K562 (cell line): ENCODE measurements around the gene SLAMF6. TPM values are rescaled to one million over a fixed set of nuclear protein-coding genes. Genes with fewer than 3 reads are reported as not detected.

ENCODE experiments used
- CHAMP1 ChIP-seq: fragments of 450-650 bp; IDR thresholded peaks from 2 replicates; pipeline ENCODE4 v1.6.1; 2016; ENCODE audit warnings: mild to moderate bottlenecking
- CTCFL ChIP-seq: IDR thresholded peaks from 2 replicates; pipeline ENCODE4 v1.6.1; 2011; ENCODE audit warnings: borderline replicate concordance, low read depth, mild to moderate bottlenecking, moderate library complexity, low read length; ENCODE audit not compliant: insufficient read depth, poor library complexity, severe bottlenecking
- GABPB2 ChIP-seq: fragments of 250-450 bp; sonication (Bioruptor Pico); conservative IDR thresholded peaks from 2 replicates; pipeline ENCODE4 v1.5.1; 2021; ENCODE audit warnings: mild to moderate bottlenecking
- KLF16 ChIP-seq: IDR thresholded peaks from 2 replicates; pipeline ENCODE4 v1.6.1; 2016; ENCODE audit warnings: antibody characterized with exemption
- KLF6 ChIP-seq: fragments of 250-450 bp; sonication (Bioruptor Pico); IDR thresholded peaks from 2 replicates; pipeline ENCODE4 v1.4.0; 2020; ENCODE audit warnings: mild to moderate bottlenecking, moderate library complexity, borderline replicate concordance
- MTA2 ChIP-seq: fragments of 450-650 bp; IDR thresholded peaks from 2 replicates; pipeline ENCODE4 v1.6.1; 2016; ENCODE audit warnings: low read depth
- NELFE ChIP-seq: IDR thresholded peaks from 2 replicates; pipeline ENCODE4 v1.6.1; 2011; ENCODE audit warnings: mild to moderate bottlenecking; ENCODE audit not compliant: insufficient read depth, insufficient read length
- RBM14 ChIP-seq: fragments of 200-400 bp; formaldehyde crosslinking; IDR thresholded peaks from 2 replicates; pipeline ENCODE4 v1.6.1; 2018; ENCODE audit warnings: low read depth, mild to moderate bottlenecking, low read length, moderate library complexity, borderline replicate concordance; ENCODE audit not compliant: insufficient read depth
- RBM34 ChIP-seq: fragments of 200-400 bp; formaldehyde crosslinking; IDR thresholded peaks from 2 replicates; pipeline ENCODE4 v1.6.1; 2018; ENCODE audit warnings: low read length, borderline replicate concordance; ENCODE audit not compliant: insufficient read depth
- TBP ChIP-seq: optimal IDR thresholded peaks from 2 replicates; pipeline ENCODE3; 2011; ENCODE audit warnings: low read depth, low read length, improper control_type of control experiment
- TCF3 ChIP-seq: sonication (generic); formaldehyde crosslinking; IDR thresholded peaks from 2 replicates; pipeline ENCODE4 v1.4.0; 2020; ENCODE audit warnings: mild to moderate bottlenecking, missing genetic modification reagents
- THAP7 ChIP-seq: fragments of 250-450 bp; sonication (Bioruptor Pico); IDR thresholded peaks from 2 replicates; pipeline ENCODE4 v1.5.0; 2021
- UBTF ChIP-seq, 2 experiments: IDR thresholded peaks; 2 replicates each; pipeline ENCODE4 v1.6.1; 2012; ENCODE audit warnings: improper control_type of control experiment in 2 of 2, low read depth in 2 of 2, low read length in 2 of 2, borderline replicate concordance in 1 of 2
- YBX1 ChIP-seq: fragments of 450-650 bp; IDR thresholded peaks from 2 replicates; pipeline ENCODE4 v1.7.1; 2016; ENCODE audit warnings: mild to moderate bottlenecking
- ZFX ChIP-seq: sonication (generic); formaldehyde crosslinking; IDR thresholded peaks from 2 replicates; pipeline ENCODE4 v1.8.0; 2022; ENCODE audit warnings: mild to moderate bottlenecking, missing genetic modification reagents, moderate library complexity
- ZKSCAN8 ChIP-seq: fragments of 200-800 bp; sonication (Bioruptor generic); IDR thresholded peaks from 2 replicates; pipeline ENCODE4 v1.6.1; 2016; ENCODE audit warnings: missing genetic modification characterization, missing compliant biosample characterization
- ZNF324 ChIP-seq: fragments of 250-450 bp; sonication (Bioruptor Pico); IDR thresholded peaks from 2 replicates; pipeline ENCODE4 v1.4.0; 2020; ENCODE audit warnings: mild to moderate bottlenecking
- ZNF699 ChIP-seq: fragments of 250-450 bp; sonication (Bioruptor Pico); IDR thresholded peaks from 2 replicates; pipeline ENCODE4 v1.8.0; 2021; ENCODE audit warnings: mild to moderate bottlenecking, moderate library complexity; ENCODE audit not compliant: insufficient replicate concordance
- polyA plus RNA-seq, 8 experiments: library from polyadenylated mRNA; depleted of rRNA in 4 of 8; stranded (reverse) in 5 of 8; unstranded in 3 of 8; fragments of >200 nt; fragmentation: Nextera tagmentation in 2 of 8; fragmentation: Illumina TruSeq in 1 of 8; extraction: Ambion mirVana in 2 of 8; extraction: Trizol in 1 of 8; gene quantifications; 2 replicates each; pipeline versions ENCODE4 v1.2.1 to v1.2.3, GENCODE V29; 2011 to 2014; ENCODE audit warnings: inconsistent platforms in 1 of 8, missing spikeins in 1 of 8
- total RNA-seq, 7 experiments: library from RNA; depleted of rRNA in 6 of 7; stranded (reverse); fragments of >200 nt in 6 of 7; fragmentation: Illumina TruSeq in 2 of 7; extraction: Trizol in 2 of 7; gene quantifications; 2 replicates each; pipeline versions ENCODE4 v1.2.1 to v1.2.3, GENCODE V29; 2011 to 2021; ENCODE audit warnings: low replicate concordance in 1 of 7

SLAMF6 gene
- total and polyA plus RNA-seq, 9 of the 15 experiments (the other 6 are each of a cell fraction or from before 2014, with no cell fraction given) = 0.56 to 4.8 (median 1.1) TPM

- TF ChIP-seq NELFE = no peak
- peak; percentile 100 for TF ChIP-seq MTA2
- TF ChIP-seq TBP = peak; percentile 50
- TF ChIP-seq UBTF (IDR thresholded peaks at IDR 0.05; ENCODE audit: borderline replicate concordance in 1 of 2, low read depth in 2 of 2, low read length in 2 of 2) = no peak
- peak; percentile 100 for TF ChIP-seq KLF16
- TF ChIP-seq TCF3 (CRISPR knock-in tag) = peak; percentile 100
- TF ChIP-seq GABPB2 = no peak
- no peak for TF ChIP-seq YBX1
- peak; percentile 92 for TF ChIP-seq ZKSCAN8 (CRISPR knock-in tag)
- TF ChIP-seq RBM34 = no peak
- no peak for TF ChIP-seq RBM14
- peak; percentile 70; the same call in 1 of the 2 replicates for TF ChIP-seq ZFX (CRISPR knock-in tag)
- no peak for TF ChIP-seq CTCFL
- no peak for TF ChIP-seq THAP7
- no peak for TF ChIP-seq ZNF699 (CRISPR knock-in tag)
- TF ChIP-seq ZNF324 (CRISPR knock-in tag) = no peak
- peak; percentile 12; the same call in 1 of the 2 replicates for TF ChIP-seq KLF6 (CRISPR knock-in tag)
- TF ChIP-seq CHAMP1 = peak; percentile 100
Observed at GRCh38 chr1:160539990-160540858, 17.2 kb upstream of the SLAMF6 start (continued).
